ENCODE measurements around the gene PLIN3.

DNA sequence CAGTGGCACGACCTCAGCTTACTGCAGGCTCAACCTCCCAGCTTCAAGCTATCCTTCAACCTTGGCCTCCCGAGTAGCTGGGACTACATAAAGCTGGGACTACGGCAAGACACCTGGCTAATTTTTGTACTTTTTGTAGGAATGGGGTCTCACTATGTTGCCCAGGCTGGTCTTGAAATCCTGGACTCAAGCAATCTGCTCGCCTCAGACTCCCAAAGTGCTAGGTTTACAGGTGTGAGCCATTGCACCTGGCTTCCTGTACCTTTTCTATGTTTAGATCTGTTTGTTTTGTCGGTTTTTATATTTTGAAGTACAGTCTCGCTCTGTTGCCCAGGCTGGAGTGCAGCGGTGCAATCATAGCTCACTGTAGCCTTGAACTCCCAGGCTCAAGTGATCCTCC lies 18.4 kb downstream of the PLIN3 start:
- TF ChIP-seq CTCF (conservative IDR thresholded peaks at IDR 0.05), result no peak
- no peak for TF ChIP-seq EZH2 (IDR thresholded peaks at IDR 0.05; ENCODE audit: low read depth)
